Stomach (tissue), 4 donors: ENCODE measurements around the gene HIC2.

Experiments used
- CTCF ChIP-seq, 7 experiments: fragments of 450-650 bp in 4 of 7; fragments of 200-600 bp in 3 of 7; sonication (generic) in 3 of 7; IDR thresholded peaks; one replicate each; pipeline ENCODE4 v1.5.1; 2016 to 2019; ENCODE audit warnings: antibody characterized with exemption in 7 of 7, control low read depth in 2 of 7, mild to moderate bottlenecking in 1 of 7
- POLR2AphosphoS5 ChIP-seq, 3 donors: sonication (generic); formaldehyde crosslinking; IDR thresholded peaks; one replicate each; pipeline ENCODE4 v1.6.1; 2016; ENCODE audit warnings: antibody characterized with exemption in 3 of 3

DNA sequence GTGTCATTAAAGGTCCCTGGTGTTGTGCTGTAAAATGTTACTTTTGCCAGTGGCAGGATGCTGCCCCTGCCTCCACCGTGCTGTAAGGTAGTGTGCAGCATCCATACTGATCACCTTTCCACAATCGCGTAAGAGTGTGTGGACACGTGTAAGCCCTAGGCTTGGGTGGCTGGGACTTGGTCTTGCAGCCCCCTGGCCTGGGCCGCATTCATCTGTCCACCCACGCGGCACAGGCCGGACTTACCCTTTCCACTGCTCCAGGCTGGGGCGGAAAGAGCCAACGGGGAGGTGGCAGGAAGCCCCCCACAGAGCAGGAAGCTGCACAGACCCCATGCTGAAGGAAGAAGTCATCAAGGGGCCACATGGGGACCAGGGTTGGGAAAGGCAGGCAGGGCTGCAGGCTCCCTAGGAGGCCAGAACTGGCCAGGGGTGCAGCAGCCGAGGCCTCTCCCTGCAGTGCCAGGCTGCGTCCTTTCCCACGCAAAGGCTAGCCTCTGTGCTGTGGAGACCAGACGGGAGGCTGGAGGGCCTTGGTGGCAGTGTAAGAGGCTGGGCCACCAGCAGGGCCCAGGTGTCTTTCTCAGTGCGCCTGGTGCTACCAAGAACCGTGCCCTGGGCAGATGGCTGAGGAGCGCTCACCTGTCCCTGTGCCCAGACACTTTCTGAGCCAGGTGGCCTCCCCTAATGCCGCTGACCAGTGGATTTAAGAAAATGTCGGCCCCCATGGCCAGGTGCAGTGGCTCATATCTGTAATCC is 38.3 kb downstream of the HIC2 start:
- TF ChIP-seq CTCF (IDR thresholded peaks at IDR 0.05) (no peak), POLR2AphosphoS5 (IDR thresholded peaks at IDR 0.05) (no peak)
